K562 (cell line): ENCODE measurements around the gene C1orf74. TPM values are rescaled to one million over a fixed set of nuclear protein-coding genes. Genes with fewer than 3 reads are reported as not detected.

Experiments
- ARNT ChIP-seq, 2 experiments: fragments of 450-650 bp; IDR thresholded peaks; 2 replicates each; pipeline ENCODE4 v1.6.1; 2016; ENCODE audit warnings: mild to moderate bottlenecking in 1 of 2
- FOXK1 ChIP-seq: sonication (generic); formaldehyde crosslinking; IDR thresholded peaks from 2 replicates; pipeline ENCODE4 v1.8.0; 2022; ENCODE audit warnings: missing genetic modification reagents, mild to moderate bottlenecking, borderline replicate concordance
- HDAC2 ChIP-seq: fragments of 450-650 bp; IDR thresholded peaks from 2 replicates; pipeline ENCODE4 v1.6.1; 2016; ENCODE audit warnings: mild to moderate bottlenecking
- HNRNPUL1 ChIP-seq: fragments of 200-400 bp; formaldehyde crosslinking; IDR thresholded peaks from 2 replicates; pipeline ENCODE4 v1.6.1; 2017; ENCODE audit warnings: low read length
- JUND ChIP-seq, 2 experiments: IDR thresholded peaks; 2 replicates in 1 of 2; 3 replicates in 1 of 2; pipeline ENCODE4 v1.6.1; 2011; ENCODE audit warnings: borderline replicate concordance in 2 of 2, low read depth in 2 of 2, low read length in 2 of 2, improper control_type of control experiment in 1 of 2, missing biosample characterization in 1 of 2, missing genetic modification characterization in 1 of 2, missing genetic modification reagents in 1 of 2
- MIER1 ChIP-seq: fragments of 450-650 bp; IDR thresholded peaks from 2 replicates; pipeline ENCODE4 v1.6.1; 2016; ENCODE audit warnings: antibody characterized with exemption, mild to moderate bottlenecking, low read depth
- NR2C2 ChIP-seq, 2 experiments: fragments of 200-800 bp in 1 of 2; sonication (Bioruptor generic) in 1 of 2; sonication (generic) in 1 of 2; formaldehyde crosslinking in 1 of 2; IDR thresholded peaks; 2 replicates each; pipeline versions ENCODE4 v1.6.1 to v1.8.0; 2016 to 2022; ENCODE audit warnings: mild to moderate bottlenecking in 1 of 2, missing compliant biosample characterization in 1 of 2, missing genetic modification characterization in 1 of 2, missing genetic modification reagents in 1 of 2
- PHTF2 ChIP-seq: fragments of 250-450 bp; sonication (Bioruptor Pico); IDR thresholded peaks from 2 replicates; pipeline ENCODE4 v1.5.0; 2021; ENCODE audit warnings: mild to moderate bottlenecking
- PTTG1 ChIP-seq: fragments of 450-650 bp; IDR thresholded peaks from 2 replicates; pipeline ENCODE4 v1.6.1; 2016; ENCODE audit warnings: low read depth, mild to moderate bottlenecking, missing genetic modification characterization, missing compliant biosample characterization
- RREB1 ChIP-seq: fragments of 250-450 bp; sonication (Bioruptor Pico); IDR thresholded peaks from 2 replicates; pipeline ENCODE4 v1.4.0; 2020
- SMARCC2 ChIP-seq: fragments of 450-650 bp; IDR thresholded peaks from 2 replicates; pipeline ENCODE4 v1.6.1; 2017; ENCODE audit warnings: antibody characterized with exemption, moderate library complexity, mild to moderate bottlenecking, low read depth
- TCF7 ChIP-seq: sonication (generic); IDR thresholded peaks from 2 replicates; pipeline ENCODE4 v1.6.1; 2016; ENCODE audit warnings: antibody characterized with exemption, borderline replicate concordance
- THRAP3 ChIP-seq: fragments of 450-650 bp; IDR thresholded peaks from 2 replicates; pipeline ENCODE4 v1.6.1; 2016; ENCODE audit warnings: mild to moderate bottlenecking, inconsistent platforms, borderline replicate concordance
- XRCC4 ChIP-seq: IDR thresholded peaks from one replicate; pipeline ENCODE4 v1.6.1; 2011; ENCODE audit not compliant: insufficient read depth, insufficient read length; ENCODE audit errors: extremely low read depth
- ZNF134 ChIP-seq: fragments of 250-450 bp; sonication (Bioruptor Pico); conservative IDR thresholded peaks from 2 replicates; pipeline ENCODE4 v1.4.0; 2020
- ZNF165 ChIP-seq: fragments of 250-450 bp; sonication (Bioruptor Pico); IDR thresholded peaks from 2 replicates; pipeline ENCODE4 v1.4.0; 2020; ENCODE audit warnings: borderline replicate concordance
- ZNF717 ChIP-seq: fragments of 250-450 bp; sonication (Bioruptor Pico); IDR thresholded peaks from 2 replicates; pipeline ENCODE4 v1.5.0; 2021
- polyA plus RNA-seq, 8 experiments: library from polyadenylated mRNA; depleted of rRNA in 4 of 8; stranded (reverse) in 5 of 8; unstranded in 3 of 8; fragments of >200 nt; fragmentation: Nextera tagmentation in 2 of 8; fragmentation: Illumina TruSeq in 1 of 8; extraction: Ambion mirVana in 2 of 8; extraction: Trizol in 1 of 8; gene quantifications; 2 replicates each; pipeline versions ENCODE4 v1.2.1 to v1.2.3, GENCODE V29; 2011 to 2014; ENCODE audit warnings: inconsistent platforms in 1 of 8, missing spikeins in 1 of 8
- total RNA-seq, 7 experiments: library from RNA; depleted of rRNA in 6 of 7; stranded (reverse); fragments of >200 nt in 6 of 7; fragmentation: Illumina TruSeq in 2 of 7; extraction: Trizol in 2 of 7; gene quantifications; 2 replicates each; pipeline versions ENCODE4 v1.2.1 to v1.2.3, GENCODE V29; 2011 to 2021; ENCODE audit warnings: low replicate concordance in 1 of 7
- TF ChIP-seq, protein P1 (sequence below): sonication (generic); IDR thresholded peaks from 2 replicates; pipeline ENCODE4 v1.6.1; 2016
- TF ChIP-seq, protein P2 (sequence below): fragments of 250-450 bp; sonication (Bioruptor Pico); IDR thresholded peaks from 2 replicates; pipeline ENCODE4 v1.4.0; 2020; ENCODE audit warnings: mild to moderate bottlenecking, moderate library complexity

C1orf74 gene
- total and polyA plus RNA-seq, 9 of the 15 experiments (the other 6 are each of a cell fraction or from before 2014, with no cell fraction given): 4.0 to 7.6 (median 5.7) TPM

- peak; percentile 51; the same call in 1 of the 2 replicates for TF ChIP-seq RREB1 (CRISPR knock-in tag)
- TF ChIP-seq JUND (IDR thresholded peaks at IDR 0.05; ENCODE audit: borderline replicate concordance, low read depth, low read length): peak; percentile 80
- TF ChIP-seq JUND (tag; IDR thresholded peaks at IDR 0.05; ENCODE audit: borderline replicate concordance, low read depth, low read length): peak; percentile 80; the same call in 2 of the 3 replicates
- TF ChIP-seq ZNF165 (CRISPR knock-in tag): no peak
- no peak for TF ChIP-seq ZNF134 (CRISPR knock-in tag)
- TF ChIP-seq ZNF717 (CRISPR knock-in tag): no peak
- no peak for TF ChIP-seq THRAP3
- TF ChIP-seq XRCC4: no peak
- no peak for TF ChIP-seq PHTF2 (CRISPR knock-in tag)
- TF ChIP-seq HNRNPUL1: no peak
- TF ChIP-seq, protein P1, sequence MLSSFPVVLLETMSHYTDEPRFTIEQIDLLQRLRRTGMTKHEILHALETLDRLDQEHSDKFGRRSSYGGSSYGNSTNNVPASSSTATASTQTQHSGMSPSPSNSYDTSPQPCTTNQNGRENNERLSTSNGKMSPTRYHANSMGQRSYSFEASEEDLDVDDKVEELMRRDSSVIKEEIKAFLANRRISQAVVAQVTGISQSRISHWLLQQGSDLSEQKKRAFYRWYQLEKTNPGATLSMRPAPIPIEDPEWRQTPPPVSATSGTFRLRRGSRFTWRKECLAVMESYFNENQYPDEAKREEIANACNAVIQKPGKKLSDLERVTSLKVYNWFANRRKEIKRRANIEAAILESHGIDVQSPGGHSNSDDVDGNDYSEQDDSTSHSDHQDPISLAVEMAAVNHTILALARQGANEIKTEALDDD: peak; percentile 53
- peak; percentile 84; the same call in 1 of the 2 replicates for TF ChIP-seq FOXK1 (CRISPR knock-in tag)
- peak in 1 of 2 experiments; percentile 84; a peak in 2 of 4 replicates for TF ChIP-seq ARNT (IDR thresholded peaks at IDR 0.05)
- TF ChIP-seq SMARCC2: peak; percentile 80; the same call in 1 of the 2 replicates
- peak; percentile 99 for TF ChIP-seq HDAC2
- TF ChIP-seq NR2C2 (CRISPR knock-in tag; IDR thresholded peaks at IDR 0.05): peak; percentile 34; the same call in 1 of the 2 replicates
- TF ChIP-seq NR2C2 (tag; IDR thresholded peaks at IDR 0.05): no peak; the same call in none of the 2 replicates
- 0 out of 2 replicates have a peak, but pooled peaks have one; percentile 51 for TF ChIP-seq TCF7
- TF ChIP-seq, protein P2, sequence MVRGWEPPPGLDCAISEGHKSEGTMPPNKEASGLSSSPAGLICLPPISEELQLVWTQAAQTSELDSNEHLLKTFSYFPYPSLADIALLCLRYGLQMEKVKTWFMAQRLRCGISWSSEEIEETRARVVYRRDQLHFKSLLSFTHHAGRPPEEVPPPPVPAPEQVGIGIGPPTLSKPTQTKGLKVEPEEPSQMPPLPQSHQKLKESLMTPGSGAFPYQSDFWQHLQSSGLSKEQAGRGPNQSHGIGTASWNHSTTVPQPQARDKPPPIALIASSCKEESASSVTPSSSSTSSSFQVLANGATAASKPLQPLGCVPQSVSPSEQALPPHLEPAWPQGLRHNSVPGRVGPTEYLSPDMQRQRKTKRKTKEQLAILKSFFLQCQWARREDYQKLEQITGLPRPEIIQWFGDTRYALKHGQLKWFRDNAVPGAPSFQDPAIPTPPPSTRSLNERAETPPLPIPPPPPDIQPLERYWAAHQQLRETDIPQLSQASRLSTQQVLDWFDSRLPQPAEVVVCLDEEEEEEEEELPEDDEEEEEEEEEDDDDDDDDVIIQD: no peak
- no peak for TF ChIP-seq PTTG1 (tag)
- TF ChIP-seq MIER1: peak; percentile 65; the same call in 1 of the 2 replicates
These were observed 43.3 kb upstream of the C1orf74 start, which contains the start of gene UTP25 (continued) for GRCh38 chr1:209827384-209828262.
